ENCODE results near the gene OTUB2. TPM values are rescaled to one million over a fixed set of nuclear protein-coding genes. Genes with fewer than 3 reads are reported as not detected.

OTUB2 gene
- polyA plus RNA-seq, 1 donor (not counting 4 experiments of a cell fraction or from before 2014, with no cell fraction given) = 2.6 TPM

DNA sequence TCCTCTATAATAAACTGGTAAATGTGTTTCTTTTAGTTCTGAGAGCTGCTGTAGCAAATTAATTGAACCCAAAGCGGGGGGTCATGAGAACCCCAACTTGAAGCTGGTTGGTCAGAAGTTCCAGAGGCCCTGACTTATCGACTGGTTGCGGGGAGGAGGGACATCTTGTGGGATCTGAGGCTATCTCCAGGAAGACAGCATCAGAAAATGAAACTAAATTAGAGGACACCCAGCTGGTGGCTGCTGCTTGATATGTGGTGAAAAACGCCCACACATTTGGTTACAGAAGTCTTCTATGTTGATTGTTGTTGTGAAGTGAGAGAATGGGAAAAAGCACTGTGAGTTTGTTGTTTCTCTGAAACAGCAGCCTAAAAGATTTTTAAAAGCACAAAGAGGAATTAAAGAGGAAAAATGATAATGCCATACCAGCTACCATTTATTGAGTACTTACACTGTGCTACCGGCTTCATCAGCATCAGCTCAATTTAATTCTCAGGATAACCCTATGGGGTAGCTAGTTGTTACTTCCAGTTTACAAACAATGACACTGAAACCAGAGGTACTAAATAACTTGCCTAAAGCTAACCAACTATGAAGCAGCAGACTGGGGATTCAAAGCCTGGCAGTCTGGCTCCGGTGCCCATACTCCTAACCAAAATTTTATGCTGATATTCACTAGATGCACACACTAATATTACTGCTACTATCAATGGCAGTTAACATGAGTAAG lies 30.6 kb downstream of the OTUB2 start:
- Histone ChIP-seq H3K9ac (ENCODE audit: control insufficient read depth, extremely low read depth, insufficient read depth, low read length) (no peak overlapping the region), H3K27me3 (ENCODE audit: control insufficient read depth, extremely low read depth, insufficient read depth, low read length) (no peaks in the 10 kb centered on the region), H3K9me1 (ENCODE audit: control insufficient read depth, extremely low read depth, insufficient read depth, low read length) (no peaks in the 10 kb centered on the region), H3K27ac (ENCODE audit: control insufficient read depth, insufficient read depth, low read length) (no peak overlapping the region), H3K4me1 (ENCODE audit: control insufficient read depth, extremely low read depth, insufficient read depth, low read length) (no peaks in the 10 kb centered on the region), H4K20me1 (ENCODE audit: control insufficient read depth, extremely low read depth, insufficient read depth, low read length) (no peaks in the 10 kb centered on the region), H3K9me3 (ENCODE audit: control insufficient read depth, low read depth, low read length) (no peaks in the 10 kb centered on the region), H3K79me2 (ENCODE audit: control insufficient read depth, insufficient read depth, low read length) (peaks cover 9% of the 10 kb centered on the region), H3K4me2 (ENCODE audit: control insufficient read depth, extremely low read depth, insufficient read depth, low read depth, low read length) (no peak overlapping the region), H3K4me3 (ENCODE audit: control insufficient read depth in 2 of 3, extremely low read depth in 1 of 3, insufficient read depth in 2 of 3, low read depth in 1 of 3, low read length in 3 of 3) (no peak overlapping the region), H2AFZ (ENCODE audit: control insufficient read depth, low read length) (no peak overlapping the region), H3K36me3 (ENCODE audit: control insufficient read depth in 2 of 2, extremely low read depth in 1 of 2, insufficient read depth in 2 of 2, low read length in 2 of 2) (peaks cover 36 to 66% of the 10 kb centered on the region in 2 experiments)
- FAIRE-seq = no peak
- dilution Hi-C loops (cut with MboI; ENCODE audit: extremely low pct_ligation_motif_present, low sequenced_read_pairs) = no loop called here
- TF ChIP-seq, protein P1, sequence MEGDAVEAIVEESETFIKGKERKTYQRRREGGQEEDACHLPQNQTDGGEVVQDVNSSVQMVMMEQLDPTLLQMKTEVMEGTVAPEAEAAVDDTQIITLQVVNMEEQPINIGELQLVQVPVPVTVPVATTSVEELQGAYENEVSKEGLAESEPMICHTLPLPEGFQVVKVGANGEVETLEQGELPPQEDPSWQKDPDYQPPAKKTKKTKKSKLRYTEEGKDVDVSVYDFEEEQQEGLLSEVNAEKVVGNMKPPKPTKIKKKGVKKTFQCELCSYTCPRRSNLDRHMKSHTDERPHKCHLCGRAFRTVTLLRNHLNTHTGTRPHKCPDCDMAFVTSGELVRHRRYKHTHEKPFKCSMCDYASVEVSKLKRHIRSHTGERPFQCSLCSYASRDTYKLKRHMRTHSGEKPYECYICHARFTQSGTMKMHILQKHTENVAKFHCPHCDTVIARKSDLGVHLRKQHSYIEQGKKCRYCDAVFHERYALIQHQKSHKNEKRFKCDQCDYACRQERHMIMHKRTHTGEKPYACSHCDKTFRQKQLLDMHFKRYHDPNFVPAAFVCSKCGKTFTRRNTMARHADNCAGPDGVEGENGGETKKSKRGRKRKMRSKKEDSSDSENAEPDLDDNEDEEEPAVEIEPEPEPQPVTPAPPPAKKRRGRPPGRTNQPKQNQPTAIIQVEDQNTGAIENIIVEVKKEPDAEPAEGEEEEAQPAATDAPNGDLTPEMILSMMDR (optimal IDR thresholded peaks at IDR 0.05 in 1 of 3, IDR thresholded peaks at IDR 0.05 in 1 of 3, conservative IDR thresholded peaks at IDR 0.05 in 1 of 3; ENCODE audit: extremely low read depth in 1 of 3, insufficient read depth in 2 of 3, low read length in 3 of 3) = no peak
- no peak for TF ChIP-seq EZH2 (IDR thresholded peaks at IDR 0.05; ENCODE audit: low read length)
- DNase-seq (ENCODE audit: low read depth, low spot score) = no peak

DNA sequence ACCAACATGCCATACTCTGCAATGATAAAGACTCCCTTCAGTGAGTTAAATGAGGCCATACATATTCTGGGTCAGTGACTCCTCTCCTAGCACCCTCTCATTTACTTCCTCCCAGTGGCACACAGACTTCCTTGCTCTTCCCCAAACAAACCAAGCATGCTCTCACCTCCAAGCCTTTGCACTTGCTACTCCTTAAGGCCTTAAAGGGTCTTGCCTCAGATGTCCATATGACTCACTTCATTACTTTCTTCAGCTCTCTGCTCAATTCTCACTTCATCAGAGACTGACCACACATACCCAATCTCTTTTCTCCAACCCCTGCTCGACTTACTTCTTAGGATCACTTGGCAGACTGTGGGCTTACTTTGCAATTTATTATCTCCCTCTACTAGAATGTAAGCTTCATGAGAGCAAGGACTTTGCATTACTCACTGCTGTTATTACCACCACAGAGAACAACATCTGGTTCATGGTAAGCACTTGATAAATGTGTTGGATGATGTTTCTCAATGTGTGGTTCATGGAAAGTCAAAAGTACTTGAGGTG lies 32.1 kb downstream of the OTUB2 start:
- Histone ChIP-seq H3K9me1 (ENCODE audit: control insufficient read depth, extremely low read depth, insufficient read depth, low read length) (no peaks in the 10 kb centered on the region), H3K4me2 (ENCODE audit: control insufficient read depth, extremely low read depth, insufficient read depth, low read depth, low read length) (no peak overlapping the region), H4K20me1 (ENCODE audit: control insufficient read depth, extremely low read depth, insufficient read depth, low read length) (no peaks in the 10 kb centered on the region), H3K4me1 (ENCODE audit: control insufficient read depth, extremely low read depth, insufficient read depth, low read length) (peaks cover 12% of the 10 kb centered on the region), H3K36me3 (ENCODE audit: control insufficient read depth in 2 of 2, extremely low read depth in 1 of 2, insufficient read depth in 2 of 2, low read length in 2 of 2) (peaks cover 30 to 59% of the 10 kb centered on the region in 2 experiments), H2AFZ (ENCODE audit: control insufficient read depth, low read length) (no peak overlapping the region), H3K4me3 (ENCODE audit: control insufficient read depth in 2 of 3, extremely low read depth in 1 of 3, insufficient read depth in 2 of 3, low read depth in 1 of 3, low read length in 3 of 3) (no peak overlapping the region), H3K79me2 (ENCODE audit: control insufficient read depth, insufficient read depth, low read length) (peaks cover 13% of the 10 kb centered on the region), H3K9me3 (ENCODE audit: control insufficient read depth, low read depth, low read length) (no peaks in the 10 kb centered on the region), H3K27ac (ENCODE audit: control insufficient read depth, insufficient read depth, low read length) (no peak overlapping the region), H3K27me3 (ENCODE audit: control insufficient read depth, extremely low read depth, insufficient read depth, low read length) (no peaks in the 10 kb centered on the region), H3K9ac (ENCODE audit: control insufficient read depth, extremely low read depth, insufficient read depth, low read length) (no peak overlapping the region)
- TF ChIP-seq, protein P1 (optimal IDR thresholded peaks at IDR 0.05 in 1 of 3, IDR thresholded peaks at IDR 0.05 in 1 of 3, conservative IDR thresholded peaks at IDR 0.05 in 1 of 3; ENCODE audit: extremely low read depth in 1 of 3, insufficient read depth in 2 of 3, low read length in 3 of 3) = no peak
- TF ChIP-seq EZH2 (IDR thresholded peaks at IDR 0.05; ENCODE audit: low read length) = no peak
- no peak for FAIRE-seq
- DNase-seq (ENCODE audit: low read depth, low spot score) = no peak
- dilution Hi-C loops (cut with MboI; ENCODE audit: extremely low pct_ligation_motif_present, low sequenced_read_pairs) = no loop called here
